HepG2 (cell line): ENCODE data around the gene FBXL20. TPM values are rescaled to one million over a fixed set of nuclear protein-coding genes. Genes with fewer than 3 reads are reported as not detected.

Experiments used
- ATF1 ChIP-seq: IDR thresholded peaks from 2 replicates; pipeline ENCODE4 v1.6.1; 2016; ENCODE audit warnings: mild to moderate bottlenecking, control low read depth
- HES4 ChIP-seq: sonication (generic); formaldehyde crosslinking; IDR thresholded peaks from 2 replicates; pipeline ENCODE4 v1.9.0; 2021; ENCODE audit warnings: mild to moderate bottlenecking, missing genetic modification reagents, borderline replicate concordance
- NCOR1 ChIP-seq: fragments of 200-600 bp; sonication (generic); IDR thresholded peaks from 2 replicates; pipeline ENCODE4 v1.7.0; 2017; ENCODE audit warnings: antibody characterized with exemption, low read length, borderline replicate concordance
- ZNF253 ChIP-seq: sonication (generic); formaldehyde crosslinking; IDR thresholded peaks from 2 replicates; pipeline ENCODE4 v1.8.0; 2022; ENCODE audit warnings: mild to moderate bottlenecking, missing genetic modification reagents, borderline replicate concordance
- ZNF546 ChIP-seq: sonication (generic); formaldehyde crosslinking; conservative IDR thresholded peaks from 2 replicates; pipeline ENCODE4 v1.8.1; 2023; ENCODE audit warnings: mild to moderate bottlenecking, missing genetic modification reagents
- ZNF572 ChIP-seq: sonication (generic); formaldehyde crosslinking; IDR thresholded peaks from 2 replicates; pipeline ENCODE4 v1.5.1; 2020; ENCODE audit warnings: mild to moderate bottlenecking, missing genetic modification reagents
- ZSCAN22 ChIP-seq: sonication (generic); formaldehyde crosslinking; IDR thresholded peaks from 2 replicates; pipeline ENCODE4 v1.4.0; 2020; ENCODE audit warnings: mild to moderate bottlenecking, missing genetic modification reagents
- ZSCAN9 ChIP-seq: IDR thresholded peaks from 2 replicates; pipeline ENCODE4 v1.6.1; 2016; ENCODE audit warnings: borderline replicate concordance
- polyA plus RNA-seq, 8 experiments: library from polyadenylated mRNA; depleted of rRNA in 3 of 8; stranded (reverse) in 7 of 8; unstranded in 1 of 8; fragments of >200 nt; fragmentation: Illumina TruSeq in 4 of 8; extraction: Trizol in 4 of 8; gene quantifications; 2 replicates each; pipeline versions ENCODE4 v1.2.1 to v1.2.3, GENCODE V29; 2011 to 2016; ENCODE audit warnings: low read depth in 4 of 8, missing spikeins in 1 of 8, mixed read lengths in 1 of 8; ENCODE audit not compliant: insufficient read depth in 1 of 8
- total RNA-seq, 5 experiments: library from RNA; depleted of rRNA; stranded (reverse); fragments of >200 nt; fragmentation: Illumina TruSeq; extraction: Trizol; gene quantifications; 2 replicates each; pipeline ENCODE4 v1.2.3, GENCODE V29; 2016; ENCODE audit warnings: low read depth in 1 of 5
- TF ChIP-seq, protein P1 (sequence below): sonication (generic); formaldehyde crosslinking; IDR thresholded peaks from 2 replicates; pipeline ENCODE4 v1.9.0; 2021; ENCODE audit warnings: mild to moderate bottlenecking, missing genetic modification reagents
- TF ChIP-seq, protein P2 (sequence below): sonication (generic); formaldehyde crosslinking; IDR thresholded peaks from 2 replicates; pipeline ENCODE4 v1.4.0; 2020; ENCODE audit warnings: mild to moderate bottlenecking, missing genetic modification reagents
- TF ChIP-seq, protein P3 (sequence below): sonication (generic); formaldehyde crosslinking; IDR thresholded peaks from 2 replicates; pipeline ENCODE4 v1.9.0; 2022; ENCODE audit warnings: missing genetic modification reagents, mild to moderate bottlenecking, borderline replicate concordance

Gene FBXL20
- total and polyA plus RNA-seq, 2 of the 13 experiments (the other 11 are each of a cell fraction or from before 2014, with no cell fraction given) = 10.2 to 10.3 TPM

DNA sequence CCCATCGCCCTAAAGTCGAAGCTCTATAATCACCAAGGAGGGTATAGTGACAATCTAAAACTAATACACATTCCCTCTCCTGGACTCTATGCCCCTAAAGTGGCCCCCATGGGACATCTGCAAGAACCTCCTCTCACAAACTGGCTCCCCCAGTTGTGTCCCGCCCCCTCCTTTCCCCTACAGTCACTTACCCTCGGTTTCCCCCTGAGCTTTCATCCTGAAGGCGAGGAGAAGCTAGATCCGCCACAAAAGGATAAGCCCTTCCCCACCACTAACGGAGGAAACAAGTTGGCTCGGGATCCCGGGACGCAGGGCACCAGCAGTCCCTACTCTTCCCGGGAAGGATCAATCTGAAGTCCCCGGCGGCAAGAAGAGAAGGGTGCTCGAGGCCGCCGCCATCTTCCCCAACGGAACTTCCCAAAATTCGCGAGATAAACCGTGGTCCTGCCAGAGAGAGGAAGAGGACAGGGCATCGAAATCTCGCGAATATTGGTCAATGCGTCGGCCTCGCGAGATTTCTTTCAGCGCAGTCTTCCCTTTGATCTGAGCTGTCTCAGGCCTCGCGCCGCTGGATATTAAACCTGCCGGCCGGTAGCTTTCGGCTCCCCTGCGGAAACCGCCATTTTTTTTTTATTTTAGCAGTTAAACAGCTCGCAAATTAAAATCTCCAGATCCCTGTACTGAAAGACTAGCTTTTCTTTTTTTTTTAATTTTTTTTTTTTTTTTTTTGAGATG, 49.6 kb upstream of the FBXL20 start, which contains the start of gene MED1 (continued):
- TF ChIP-seq, protein P1, sequence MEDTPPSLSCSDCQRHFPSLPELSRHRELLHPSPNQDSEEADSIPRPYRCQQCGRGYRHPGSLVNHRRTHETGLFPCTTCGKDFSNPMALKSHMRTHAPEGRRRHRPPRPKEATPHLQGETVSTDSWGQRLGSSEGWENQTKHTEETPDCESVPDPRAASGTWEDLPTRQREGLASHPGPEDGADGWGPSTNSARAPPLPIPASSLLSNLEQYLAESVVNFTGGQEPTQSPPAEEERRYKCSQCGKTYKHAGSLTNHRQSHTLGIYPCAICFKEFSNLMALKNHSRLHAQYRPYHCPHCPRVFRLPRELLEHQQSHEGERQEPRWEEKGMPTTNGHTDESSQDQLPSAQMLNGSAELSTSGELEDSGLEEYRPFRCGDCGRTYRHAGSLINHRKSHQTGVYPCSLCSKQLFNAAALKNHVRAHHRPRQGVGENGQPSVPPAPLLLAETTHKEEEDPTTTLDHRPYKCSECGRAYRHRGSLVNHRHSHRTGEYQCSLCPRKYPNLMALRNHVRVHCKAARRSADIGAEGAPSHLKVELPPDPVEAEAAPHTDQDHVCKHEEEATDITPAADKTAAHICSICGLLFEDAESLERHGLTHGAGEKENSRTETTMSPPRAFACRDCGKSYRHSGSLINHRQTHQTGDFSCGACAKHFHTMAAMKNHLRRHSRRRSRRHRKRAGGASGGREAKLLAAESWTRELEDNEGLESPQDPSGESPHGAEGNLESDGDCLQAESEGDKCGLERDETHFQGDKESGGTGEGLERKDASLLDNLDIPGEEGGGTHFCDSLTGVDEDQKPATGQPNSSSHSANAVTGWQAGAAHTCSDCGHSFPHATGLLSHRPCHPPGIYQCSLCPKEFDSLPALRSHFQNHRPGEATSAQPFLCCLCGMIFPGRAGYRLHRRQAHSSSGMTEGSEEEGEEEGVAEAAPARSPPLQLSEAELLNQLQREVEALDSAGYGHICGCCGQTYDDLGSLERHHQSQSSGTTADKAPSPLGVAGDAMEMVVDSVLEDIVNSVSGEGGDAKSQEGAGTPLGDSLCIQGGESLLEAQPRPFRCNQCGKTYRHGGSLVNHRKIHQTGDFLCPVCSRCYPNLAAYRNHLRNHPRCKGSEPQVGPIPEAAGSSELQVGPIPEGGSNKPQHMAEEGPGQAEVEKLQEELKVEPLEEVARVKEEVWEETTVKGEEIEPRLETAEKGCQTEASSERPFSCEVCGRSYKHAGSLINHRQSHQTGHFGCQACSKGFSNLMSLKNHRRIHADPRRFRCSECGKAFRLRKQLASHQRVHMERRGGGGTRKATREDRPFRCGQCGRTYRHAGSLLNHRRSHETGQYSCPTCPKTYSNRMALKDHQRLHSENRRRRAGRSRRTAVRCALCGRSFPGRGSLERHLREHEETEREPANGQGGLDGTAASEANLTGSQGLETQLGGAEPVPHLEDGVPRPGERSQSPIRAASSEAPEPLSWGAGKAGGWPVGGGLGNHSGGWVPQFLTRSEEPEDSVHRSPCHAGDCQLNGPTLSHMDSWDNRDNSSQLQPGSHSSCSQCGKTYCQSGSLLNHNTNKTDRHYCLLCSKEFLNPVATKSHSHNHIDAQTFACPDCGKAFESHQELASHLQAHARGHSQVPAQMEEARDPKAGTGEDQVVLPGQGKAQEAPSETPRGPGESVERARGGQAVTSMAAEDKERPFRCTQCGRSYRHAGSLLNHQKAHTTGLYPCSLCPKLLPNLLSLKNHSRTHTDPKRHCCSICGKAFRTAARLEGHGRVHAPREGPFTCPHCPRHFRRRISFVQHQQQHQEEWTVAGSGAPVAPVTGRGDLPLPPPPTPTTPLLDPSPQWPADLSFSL (CRISPR knock-in tag) = no peak
- TF ChIP-seq ZSCAN22 = no peak
- no peak for TF ChIP-seq ZNF546 (CRISPR knock-in tag)
- TF ChIP-seq ZSCAN9 (CRISPR knock-in tag) = peak; percentile 30; the same call in 1 of the 2 replicates
- no peak for TF ChIP-seq ZNF253
- TF ChIP-seq ZNF572 (CRISPR knock-in tag) = no peak
- no peak; the same call in 1 of the 2 replicates for TF ChIP-seq HES4 (CRISPR knock-in tag)
- 0 out of 2 replicates have a peak, but pooled peaks have one; percentile 17 for TF ChIP-seq NCOR1
- no peak for TF ChIP-seq ATF1
- TF ChIP-seq, protein P2, sequence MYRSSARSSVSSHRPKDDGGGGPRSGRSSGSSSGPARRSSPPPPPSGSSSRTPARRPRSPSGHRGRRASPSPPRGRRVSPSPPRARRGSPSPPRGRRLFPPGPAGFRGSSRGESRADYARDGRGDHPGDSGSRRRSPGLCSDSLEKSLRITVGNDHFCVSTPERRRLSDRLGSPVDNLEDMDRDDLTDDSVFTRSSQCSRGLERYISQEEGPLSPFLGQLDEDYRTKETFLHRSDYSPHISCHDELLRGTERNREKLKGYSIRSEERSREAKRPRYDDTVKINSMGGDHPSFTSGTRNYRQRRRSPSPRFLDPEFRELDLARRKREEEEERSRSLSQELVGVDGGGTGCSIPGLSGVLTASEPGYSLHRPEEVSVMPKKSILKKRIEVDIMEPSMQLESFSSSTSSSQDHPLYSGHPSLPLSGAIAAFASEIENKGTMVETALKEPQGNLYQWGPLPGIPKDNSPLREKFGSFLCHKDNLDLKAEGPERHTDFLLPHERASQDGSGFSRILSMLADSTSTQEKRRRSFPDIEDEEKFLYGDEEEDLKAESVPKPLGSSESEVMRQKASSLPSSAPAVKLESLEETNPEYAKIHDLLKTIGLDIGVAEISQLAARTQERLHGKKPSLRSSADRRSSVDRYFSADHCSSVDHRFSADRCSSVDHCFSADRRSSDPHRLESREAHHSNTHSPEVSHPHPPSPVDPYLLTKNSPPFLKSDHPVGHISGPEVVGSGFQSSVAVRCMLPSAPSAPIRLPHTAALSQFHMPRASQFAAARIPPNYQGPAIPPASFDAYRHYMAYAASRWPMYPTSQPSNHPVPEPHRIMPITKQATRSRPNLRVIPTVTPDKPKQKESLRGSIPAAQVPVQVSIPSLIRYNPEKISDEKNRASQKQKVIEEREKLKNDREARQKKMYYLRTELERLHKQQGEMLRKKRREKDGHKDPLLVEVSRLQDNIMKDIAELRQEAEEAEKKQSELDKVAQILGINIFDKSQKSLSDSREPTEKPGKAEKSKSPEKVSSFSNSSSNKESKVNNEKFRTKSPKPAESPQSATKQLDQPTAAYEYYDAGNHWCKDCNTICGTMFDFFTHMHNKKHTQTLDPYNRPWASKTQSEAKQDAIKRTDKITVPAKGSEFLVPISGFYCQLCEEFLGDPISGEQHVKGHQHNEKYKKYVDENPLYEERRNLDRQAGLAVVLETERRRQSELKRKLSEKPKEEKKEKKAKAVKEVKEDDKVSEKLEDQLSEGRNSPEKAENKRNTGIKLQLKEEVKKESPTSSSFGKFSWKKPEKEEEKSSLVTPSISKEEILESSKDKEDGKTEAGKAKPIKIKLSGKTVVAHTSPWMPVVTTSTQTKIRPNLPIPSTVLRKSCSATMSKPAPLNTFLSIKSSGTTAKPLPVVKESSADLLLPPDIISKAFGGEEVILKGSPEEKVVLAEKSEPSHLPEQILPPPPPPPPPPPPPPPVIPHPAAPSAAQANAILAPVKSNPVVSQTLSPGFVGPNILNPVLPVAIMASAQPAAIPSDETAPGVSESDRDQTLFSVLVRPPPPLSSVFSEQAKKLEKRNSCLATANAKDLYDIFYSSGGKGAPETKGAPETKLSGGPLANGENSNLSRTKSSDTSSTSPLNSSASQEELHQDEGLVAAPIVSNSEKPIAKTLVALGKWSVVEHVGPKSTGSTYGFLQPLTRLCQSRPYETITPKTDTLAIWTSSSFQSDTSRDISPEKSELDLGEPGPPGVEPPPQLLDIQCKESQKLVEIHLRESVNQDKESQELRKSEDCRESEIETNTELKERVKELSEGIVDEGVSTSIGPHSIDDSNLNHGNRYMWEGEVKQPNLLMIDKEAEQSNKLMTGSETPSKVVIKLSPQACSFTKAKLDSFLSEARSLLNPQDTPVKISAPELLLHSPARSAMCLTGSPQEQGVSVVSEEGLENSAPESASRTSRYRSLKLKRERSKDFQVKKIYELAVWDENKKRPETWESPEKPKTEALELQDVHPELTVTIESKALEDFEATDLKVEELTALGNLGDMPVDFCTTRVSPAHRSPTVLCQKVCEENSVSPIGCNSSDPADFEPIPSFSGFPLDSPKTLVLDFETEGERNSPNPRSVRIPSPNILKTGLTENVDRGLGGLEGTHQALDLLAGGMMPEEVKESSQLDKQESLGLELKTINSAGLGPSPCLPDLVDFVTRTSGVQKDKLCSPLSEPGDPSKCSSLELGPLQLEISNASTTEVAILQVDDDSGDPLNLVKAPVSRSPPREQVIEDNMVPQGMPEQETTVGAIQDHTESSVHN (CRISPR knock-in tag) = 0 out of 2 replicates have a peak, but pooled peaks have one; percentile 61
- TF ChIP-seq, protein P3, sequence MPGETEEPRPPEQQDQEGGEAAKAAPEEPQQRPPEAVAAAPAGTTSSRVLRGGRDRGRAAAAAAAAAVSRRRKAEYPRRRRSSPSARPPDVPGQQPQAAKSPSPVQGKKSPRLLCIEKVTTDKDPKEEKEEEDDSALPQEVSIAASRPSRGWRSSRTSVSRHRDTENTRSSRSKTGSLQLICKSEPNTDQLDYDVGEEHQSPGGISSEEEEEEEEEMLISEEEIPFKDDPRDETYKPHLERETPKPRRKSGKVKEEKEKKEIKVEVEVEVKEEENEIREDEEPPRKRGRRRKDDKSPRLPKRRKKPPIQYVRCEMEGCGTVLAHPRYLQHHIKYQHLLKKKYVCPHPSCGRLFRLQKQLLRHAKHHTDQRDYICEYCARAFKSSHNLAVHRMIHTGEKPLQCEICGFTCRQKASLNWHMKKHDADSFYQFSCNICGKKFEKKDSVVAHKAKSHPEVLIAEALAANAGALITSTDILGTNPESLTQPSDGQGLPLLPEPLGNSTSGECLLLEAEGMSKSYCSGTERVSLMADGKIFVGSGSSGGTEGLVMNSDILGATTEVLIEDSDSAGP (CRISPR knock-in tag) = peak; percentile 91; the same call in 1 of the 2 replicates
